ENCODE results near the gene ZGLP1. TPM values are rescaled to one million over a fixed set of nuclear protein-coding genes. Genes with fewer than 3 reads are reported as not detected.

ZGLP1 gene
- total and polyA plus RNA-seq, 2 of the 13 experiments (the other 11 are each of a cell fraction or from before 2014, with no cell fraction given): 2.4 to 3.0 TPM

- no peak for TF ChIP-seq ZNF781 (CRISPR knock-in tag; IDR thresholded peaks at IDR 0.05; ENCODE audit: borderline replicate concordance, not compliant biosample characterization)
- TF ChIP-seq PRDM15 (CRISPR knock-in tag; IDR thresholded peaks at IDR 0.05): no peak
- TF ChIP-seq PTBP1 (IDR thresholded peaks at IDR 0.05; ENCODE audit: low read depth, low read length, poor library complexity, severe bottlenecking): no peak
- peak; percentile 28; the same call in 1 of the 2 replicates for TF ChIP-seq DMAP1 (CRISPR knock-in tag; IDR thresholded peaks at IDR 0.05)
- TF ChIP-seq ZNF17 (CRISPR knock-in tag; IDR thresholded peaks at IDR 0.05): no peak
- TF ChIP-seq MLX (CRISPR knock-in tag; IDR thresholded peaks at IDR 0.05): 0 out of 2 replicates have a peak, but pooled peaks have one; percentile 37
- peak; percentile 47; the same call in 1 of the 2 replicates for TF ChIP-seq TFDP1 (CRISPR knock-in tag; IDR thresholded peaks at IDR 0.05; ENCODE audit: borderline replicate concordance)
- TF ChIP-seq BCL3 (CRISPR knock-in tag; IDR thresholded peaks at IDR 0.05): no peak
- TF ChIP-seq ZMYM2 (CRISPR knock-in tag; IDR thresholded peaks at IDR 0.05): peak; percentile 93
- no peak for TF ChIP-seq ELF4 (CRISPR knock-in tag; IDR thresholded peaks at IDR 0.05; ENCODE audit: borderline replicate concordance)
These were observed 40.1 kb downstream of the ZGLP1 start (continued) for GRCh38 chr19:10269333-10270179.

All from HepG2 (cell line).